Measurements from ENCODE around the gene CTNNB1. TPM values are rescaled to one million over a fixed set of nuclear protein-coding genes. Genes with fewer than 3 reads are reported as not detected.

The CTNNB1 gene
- total and polyA plus RNA-seq, 2 of the 8 experiments (the other 6 are each of a cell fraction or from before 2014, with no cell fraction given), result 356 to 579 TPM

DNA sequence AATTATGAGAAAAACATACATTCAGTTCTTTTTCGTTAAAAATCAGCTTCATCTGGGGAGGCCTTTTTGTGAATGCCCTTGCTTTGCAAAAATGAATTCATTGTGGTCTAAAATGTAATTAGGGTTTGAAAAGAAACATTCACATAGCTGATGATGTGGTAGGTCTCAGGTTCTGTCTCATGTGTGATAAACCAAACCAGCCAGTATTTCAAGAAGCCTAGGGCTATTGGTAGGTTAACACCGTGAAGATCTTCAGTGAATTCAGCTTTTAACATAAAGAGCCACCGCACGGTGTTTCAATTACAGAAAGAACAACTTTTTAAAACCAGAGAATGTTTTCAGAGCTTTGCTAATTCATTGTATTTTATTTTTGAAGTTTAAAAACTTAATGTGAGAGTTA lies 41.9 kb downstream of the CTNNB1 start (continued):
- no peak for TF ChIP-seq EP300 (IDR thresholded peaks at IDR 0.05; ENCODE audit: borderline replicate concordance in 1 of 2, low read depth in 2 of 2, low read length in 2 of 2)
- TF ChIP-seq KDM1A (IDR thresholded peaks at IDR 0.05; ENCODE audit: borderline replicate concordance, low read length), result no peak
- no peak for TF ChIP-seq CBX5 (IDR thresholded peaks at IDR 0.05; ENCODE audit: low read depth, low read length)

Data from H1 (cell line).